Measurements from ENCODE around the gene GPHN. TPM values are rescaled to one million over a fixed set of nuclear protein-coding genes. Genes with fewer than 3 reads are reported as not detected.
"Not testable (repeated sequence)": the region's sequence is repeated elsewhere in the genome, so short reads cannot be mapped to it uniquely, and the experiment has no call there.

The GPHN gene
- total RNA-seq, 1 experiment from 2014 or later = 18.1 TPM

- POLR2A ChIA-PET; CTCF ChIA-PET; ATAC-seq; H3K27ac Mint-ChIP-seq; H3K4me3 Mint-ChIP-seq; H3K27me3 Mint-ChIP-seq (ENCODE audit: low read depth); H3K4me1 Mint-ChIP-seq; DNase-seq (ENCODE audit: low spot score): not testable (repeated sequence)
- Mint-ChIP-seq H3K9me3 (peaks cover 62% of the 10 kb centered on the region), H3K36me3 (peaks cover 25% of the 10 kb centered on the region)
Observed at GRCh38 chr14:66587753-66588152, 79.8 kb downstream of the GPHN start.

- CTCF ChIA-PET = interaction anchor here (0.6 kb wide), 1 partner anchor 17 kb away, joined by 3 read pairs; no protein-coding TSS in a partner anchor
- Mint-ChIP-seq H3K9me3 (peaks cover 40% of the 10 kb centered on the region), H3K27ac (no peak overlapping the region), H3K36me3 (peaks cover 3% of the 10 kb centered on the region; the same call in 1 of the 2 replicates), H3K4me1 (no peaks in the 10 kb centered on the region), H3K27me3 (ENCODE audit: low read depth) (no peaks in the 10 kb centered on the region; the same call in 1 of the 2 replicates), H3K4me3 (no peak overlapping the region)
- ATAC-seq (no peak), DNase-seq (ENCODE audit: low spot score) (no peak)
- TF ChIP-seq USF2 (CRISPR knock-in tag; IDR thresholded peaks at IDR 0.05) = no peak
- no peak for TF ChIP-seq GRHL2 (CRISPR knock-in tag; IDR thresholded peaks at IDR 0.05; ENCODE audit: insufficient replicate concordance, severe bottlenecking)
- TF ChIP-seq FOXJ3 (CRISPR knock-in tag; IDR thresholded peaks at IDR 0.05; ENCODE audit: borderline replicate concordance) = no peak
- TF ChIP-seq NR1H2 (CRISPR knock-in tag; IDR thresholded peaks at IDR 0.05) = no peak
- TF ChIP-seq FOXP1 (CRISPR knock-in tag; IDR thresholded peaks at IDR 0.05; ENCODE audit: borderline replicate concordance) = no peak
- no peak for TF ChIP-seq PRRX2 (CRISPR knock-in tag; IDR thresholded peaks at IDR 0.05)
- no peak for TF ChIP-seq IRF2 (CRISPR knock-in tag; IDR thresholded peaks at IDR 0.05; ENCODE audit: borderline replicate concordance, low read depth)
- no peak for TF ChIP-seq E2F1 (CRISPR knock-in tag; IDR thresholded peaks at IDR 0.05)
- TF ChIP-seq NFE2L1 (CRISPR knock-in tag; IDR thresholded peaks at IDR 0.05) = no peak
- no peak for TF ChIP-seq NFATC4 (CRISPR knock-in tag; IDR thresholded peaks at IDR 0.05)
- POLR2A ChIA-PET = no interaction called here
Observed at GRCh38 chr14:66595394-66595793, 87.4 kb downstream of the GPHN start.

- no peaks in the 10 kb centered on the region for H3K4me1 Mint-ChIP-seq
- DNase-seq (ENCODE audit: low spot score) (no peak), ATAC-seq (no peak)
- H3K36me3 Mint-ChIP-seq = peaks cover 3% of the 10 kb centered on the region; the same call in 1 of the 2 replicates
- no peaks in the 10 kb centered on the region; the same call in 1 of the 2 replicates for H3K27me3 Mint-ChIP-seq (ENCODE audit: low read depth)
- H3K9me3 Mint-ChIP-seq = peaks cover 32% of the 10 kb centered on the region
- no peak overlapping the region for H3K27ac Mint-ChIP-seq
- H3K4me3 Mint-ChIP-seq = no peak overlapping the region
- ChIA-PET CTCF (no interaction called here), POLR2A (interaction anchor here (0.6 kb wide), 2 partner anchors 302 to 434 kb away, joined by 3 to 5 read pairs; no protein-coding TSS in a partner anchor)
- TF ChIP-seq PRDM15 (CRISPR knock-in tag; IDR thresholded peaks at IDR 0.05) (no peak), AR (CRISPR knock-in tag; IDR thresholded peaks at IDR 0.05) (no peak), ZNF671 (CRISPR knock-in tag; IDR thresholded peaks at IDR 0.05) (no peak), ZNF416 (CRISPR knock-in tag; IDR thresholded peaks at IDR 0.05) (no peak), MAX (CRISPR knock-in tag; IDR thresholded peaks at IDR 0.05) (no peak), PREB (CRISPR knock-in tag; IDR thresholded peaks at IDR 0.05; ENCODE audit: borderline replicate concordance) (no peak), ZNF232 (CRISPR knock-in tag; IDR thresholded peaks at IDR 0.05) (no peak), SMAD3 (CRISPR knock-in tag; IDR thresholded peaks at IDR 0.05; ENCODE audit: borderline replicate concordance) (no peak), FOXP1 (CRISPR knock-in tag; IDR thresholded peaks at IDR 0.05; ENCODE audit: borderline replicate concordance) (no peak), KAT7 (CRISPR knock-in tag; IDR thresholded peaks at IDR 0.05; ENCODE audit: borderline replicate concordance) (no peak), ELF4 (CRISPR knock-in tag; IDR thresholded peaks at IDR 0.05; ENCODE audit: low read depth) (no peak)
Observed at GRCh38 chr14:66596241-66596985, 88.5 kb downstream of the GPHN start.
